ENCODE data around the gene XPR1. TPM values are rescaled to one million over a fixed set of nuclear protein-coding genes. Genes with fewer than 3 reads are reported as not detected.

Gene XPR1
- total RNA-seq, 1 experiment from 2014 or later = 19.9 TPM

GRCh38 chr1:180603223-180603849 lies 28.5 kb upstream of the XPR1 start:
- no peak overlapping the region for H3K4me2 ChIP-seq (ENCODE audit: low read length)
- no peak overlapping the region for H3K27ac ChIP-seq (ENCODE audit: low read depth, low read length)
- no peak for ATAC-seq
- no peaks in the 10 kb centered on the region for H3K9me3 ChIP-seq (ENCODE audit: control insufficient read depth in 1 of 2, insufficient read depth in 1 of 2, low read depth in 1 of 2, low read length in 2 of 2)
- H3K79me2 ChIP-seq (ENCODE audit: insufficient read depth, low read length) = no peaks in the 10 kb centered on the region
- no peaks in the 10 kb centered on the region for H4K20me1 ChIP-seq (ENCODE audit: insufficient read depth)
- no peak for TF ChIP-seq REST (IDR thresholded peaks at IDR 0.05; ENCODE audit: low read depth)
- TF ChIP-seq, protein P1, sequence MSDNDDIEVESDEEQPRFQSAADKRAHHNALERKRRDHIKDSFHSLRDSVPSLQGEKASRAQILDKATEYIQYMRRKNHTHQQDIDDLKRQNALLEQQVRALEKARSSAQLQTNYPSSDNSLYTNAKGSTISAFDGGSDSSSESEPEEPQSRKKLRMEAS (IDR thresholded peaks at IDR 0.05) = no peak
- TF ChIP-seq POLR2AphosphoS5 (IDR thresholded peaks at IDR 0.05; ENCODE audit: low read depth, low read length) = no peak
- no peak for TF ChIP-seq CEBPB (IDR thresholded peaks at IDR 0.05; ENCODE audit: low read depth)
- no peak for TF ChIP-seq EGR1 (IDR thresholded peaks at IDR 0.05; ENCODE audit: low read depth)
- no peak for TF ChIP-seq TCF7L2 (IDR thresholded peaks at IDR 0.05; ENCODE audit: borderline replicate concordance, extremely low read depth, insufficient read depth, insufficient read length)
- no peaks in the 10 kb centered on the region for H3K27me3 ChIP-seq (ENCODE audit: insufficient read depth, low read length)
- H3K9me2 ChIP-seq (ENCODE audit: insufficient read depth) = peaks cover 4% of the 10 kb centered on the region; the same call in 1 of the 2 replicates
- H3K4me3 ChIP-seq (replicated peaks in 1 of 2; ENCODE audit: low read depth in 1 of 2, low read length in 2 of 2) = no peak overlapping the region
- intact Hi-C loops (cut with micrococcal nuclease) = no loop called here
- RAD21 ChIA-PET (ENCODE audit: low non-redundant PET in 1 of 2, low total read pairs in 2 of 2, uncharacterized antibody in 2 of 2, unreplicated experiment in 2 of 2) = no interaction called here
- no peaks in the 10 kb centered on the region for H3K36me3 ChIP-seq (ENCODE audit: control insufficient read depth in 1 of 2, insufficient read depth in 2 of 2, low read length in 2 of 2)
- no peak overlapping the region for H3K9ac ChIP-seq (ENCODE audit: low read length)
- no peak for DNase-seq (ENCODE audit: low read depth, low spot score)
- CTCF ChIA-PET = no interaction called here
- H2AFZ ChIP-seq (ENCODE audit: low read depth, low read length, poor library complexity, severe bottlenecking) = no peak overlapping the region
- H3K4me1 ChIP-seq (ENCODE audit: control insufficient read depth in 1 of 2, insufficient read depth in 2 of 2, low read length in 2 of 2) = no peaks in the 10 kb centered on the region
- POLR2A ChIA-PET = no interaction called here
- BruUV-seq (replicated peaks) = no TSS peak

Measured in HCT116 (cell line).